HL-60 (cell line): ENCODE measurements around the gene CBLN3.

Experiments
- DNase-seq, 2 experiments: peaks; one replicate each; pipeline ENCODE4 v3.0.0-alpha.2; 2010 to 2020; ENCODE audit warnings: low read depth in 1 of 2, low spot score in 1 of 2
- H3K27ac ChIP-seq: fragments of 250-450 bp; sonication (Bioruptor Pico); replicated peaks from 2 replicates; pipeline ENCODE4 v1.5.1; 2020; ENCODE audit warnings: mild to moderate bottlenecking, moderate library complexity
- H3K27me3 ChIP-seq: fragments of 250-450 bp; sonication (Bioruptor Pico); 2 replicates; pipeline ENCODE4 v1.5.1; 2021; ENCODE audit warnings: mild to moderate bottlenecking, moderate library complexity; ENCODE audit not compliant: insufficient read depth, poor library complexity, severe bottlenecking
- H3K4me3 ChIP-seq: replicated peaks from 2 replicates; pipeline ENCODE4 v1.5.1; 2011; ENCODE audit warnings: mild to moderate bottlenecking, control low read depth, low read length; ENCODE audit not compliant: insufficient read depth
- GABPA ChIP-seq: IDR thresholded peaks from 2 replicates; pipeline ENCODE4 v1.6.1; 2012; ENCODE audit warnings: low read depth
- POLR2AphosphoS5 ChIP-seq: IDR thresholded peaks from 2 replicates; pipeline ENCODE4 v1.6.1; 2012; ENCODE audit warnings: low read depth
- SPI1 ChIP-seq: IDR thresholded peaks from 2 replicates; pipeline ENCODE4 v1.6.1; 2012; ENCODE audit warnings: low read depth, mild to moderate bottlenecking, borderline replicate concordance
- TF ChIP-seq, protein P1 (sequence below): IDR thresholded peaks from 2 replicates; pipeline ENCODE4 v1.6.1; 2012; ENCODE audit warnings: low read depth; ENCODE audit not compliant: insufficient replicate concordance
- TF ChIP-seq, protein P2 (sequence below): IDR thresholded peaks from one replicate; pipeline ENCODE4 v1.5.1; 2011; ENCODE audit warnings: low read length, control low read depth, inconsistent platforms; ENCODE audit not compliant: insufficient read depth

The CBLN3 gene

DNA sequence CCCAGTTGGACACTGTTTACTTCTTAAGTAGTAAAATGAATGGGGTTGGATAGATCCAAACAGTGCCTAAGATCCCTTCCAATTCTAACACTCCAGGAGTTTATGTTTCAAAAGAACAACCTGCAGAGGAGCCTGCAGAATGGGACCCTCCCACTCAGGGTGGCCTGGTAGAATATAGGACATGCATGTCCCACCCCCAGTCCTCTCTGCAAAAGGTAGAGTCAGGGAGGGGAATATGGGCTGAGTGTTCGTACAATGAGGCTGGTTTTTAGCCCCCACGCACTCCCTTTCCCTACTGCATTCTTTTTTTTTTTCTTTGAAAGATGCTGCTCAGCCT is 42.5 kb downstream of the CBLN3 start:
- Histone ChIP-seq H3K4me3 (no peak overlapping the region), H3K27ac (no peak overlapping the region), H3K27me3 (no peaks in the 10 kb centered on the region)
- DNase-seq: no peak
- TF ChIP-seq POLR2AphosphoS5 (no peak), SPI1 (no peak), GABPA (no peak)
- TF ChIP-seq, protein P1, sequence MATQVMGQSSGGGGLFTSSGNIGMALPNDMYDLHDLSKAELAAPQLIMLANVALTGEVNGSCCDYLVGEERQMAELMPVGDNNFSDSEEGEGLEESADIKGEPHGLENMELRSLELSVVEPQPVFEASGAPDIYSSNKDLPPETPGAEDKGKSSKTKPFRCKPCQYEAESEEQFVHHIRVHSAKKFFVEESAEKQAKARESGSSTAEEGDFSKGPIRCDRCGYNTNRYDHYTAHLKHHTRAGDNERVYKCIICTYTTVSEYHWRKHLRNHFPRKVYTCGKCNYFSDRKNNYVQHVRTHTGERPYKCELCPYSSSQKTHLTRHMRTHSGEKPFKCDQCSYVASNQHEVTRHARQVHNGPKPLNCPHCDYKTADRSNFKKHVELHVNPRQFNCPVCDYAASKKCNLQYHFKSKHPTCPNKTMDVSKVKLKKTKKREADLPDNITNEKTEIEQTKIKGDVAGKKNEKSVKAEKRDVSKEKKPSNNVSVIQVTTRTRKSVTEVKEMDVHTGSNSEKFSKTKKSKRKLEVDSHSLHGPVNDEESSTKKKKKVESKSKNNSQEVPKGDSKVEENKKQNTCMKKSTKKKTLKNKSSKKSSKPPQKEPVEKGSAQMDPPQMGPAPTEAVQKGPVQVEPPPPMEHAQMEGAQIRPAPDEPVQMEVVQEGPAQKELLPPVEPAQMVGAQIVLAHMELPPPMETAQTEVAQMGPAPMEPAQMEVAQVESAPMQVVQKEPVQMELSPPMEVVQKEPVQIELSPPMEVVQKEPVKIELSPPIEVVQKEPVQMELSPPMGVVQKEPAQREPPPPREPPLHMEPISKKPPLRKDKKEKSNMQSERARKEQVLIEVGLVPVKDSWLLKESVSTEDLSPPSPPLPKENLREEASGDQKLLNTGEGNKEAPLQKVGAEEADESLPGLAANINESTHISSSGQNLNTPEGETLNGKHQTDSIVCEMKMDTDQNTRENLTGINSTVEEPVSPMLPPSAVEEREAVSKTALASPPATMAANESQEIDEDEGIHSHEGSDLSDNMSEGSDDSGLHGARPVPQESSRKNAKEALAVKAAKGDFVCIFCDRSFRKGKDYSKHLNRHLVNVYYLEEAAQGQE: no peak
- TF ChIP-seq, protein P2, sequence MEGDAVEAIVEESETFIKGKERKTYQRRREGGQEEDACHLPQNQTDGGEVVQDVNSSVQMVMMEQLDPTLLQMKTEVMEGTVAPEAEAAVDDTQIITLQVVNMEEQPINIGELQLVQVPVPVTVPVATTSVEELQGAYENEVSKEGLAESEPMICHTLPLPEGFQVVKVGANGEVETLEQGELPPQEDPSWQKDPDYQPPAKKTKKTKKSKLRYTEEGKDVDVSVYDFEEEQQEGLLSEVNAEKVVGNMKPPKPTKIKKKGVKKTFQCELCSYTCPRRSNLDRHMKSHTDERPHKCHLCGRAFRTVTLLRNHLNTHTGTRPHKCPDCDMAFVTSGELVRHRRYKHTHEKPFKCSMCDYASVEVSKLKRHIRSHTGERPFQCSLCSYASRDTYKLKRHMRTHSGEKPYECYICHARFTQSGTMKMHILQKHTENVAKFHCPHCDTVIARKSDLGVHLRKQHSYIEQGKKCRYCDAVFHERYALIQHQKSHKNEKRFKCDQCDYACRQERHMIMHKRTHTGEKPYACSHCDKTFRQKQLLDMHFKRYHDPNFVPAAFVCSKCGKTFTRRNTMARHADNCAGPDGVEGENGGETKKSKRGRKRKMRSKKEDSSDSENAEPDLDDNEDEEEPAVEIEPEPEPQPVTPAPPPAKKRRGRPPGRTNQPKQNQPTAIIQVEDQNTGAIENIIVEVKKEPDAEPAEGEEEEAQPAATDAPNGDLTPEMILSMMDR: no peak

GRCh38 chr14:24385524-24385923 is 43.9 kb downstream of the CBLN3 start:
- no peak for DNase-seq
- TF ChIP-seq, protein P2: no peak
- no peak for TF ChIP-seq SPI1
- Histone ChIP-seq H3K4me3 (no peak overlapping the region), H3K27me3 (no peaks in the 10 kb centered on the region), H3K27ac (no peak overlapping the region)

DNA sequence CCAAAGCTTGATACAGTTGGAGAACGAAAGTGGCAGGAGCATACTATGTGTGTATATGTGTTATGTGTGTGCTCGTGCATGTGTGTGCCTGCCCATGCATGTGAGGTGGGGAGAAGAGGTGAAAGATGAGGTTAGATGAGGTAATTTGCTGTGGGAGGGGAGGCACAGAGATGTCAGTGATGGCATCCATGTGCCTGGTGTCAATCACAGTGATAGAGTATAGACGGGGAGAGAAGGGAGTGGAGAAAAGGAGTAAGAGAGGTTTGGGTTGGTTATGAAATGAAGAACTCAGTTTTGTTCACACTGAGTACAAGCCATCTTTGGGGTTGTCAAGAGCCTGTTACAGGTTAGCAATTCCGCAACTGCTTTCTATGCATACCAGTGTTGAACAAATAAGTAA is 45.3 kb downstream of the CBLN3 start:
- Histone ChIP-seq H3K27me3 (no peaks in the 10 kb centered on the region), H3K27ac (no peak overlapping the region), H3K4me3 (no peak overlapping the region)
- no peak for DNase-seq
- TF ChIP-seq, protein P1: no peak
- TF ChIP-seq, protein P2: no peak
- TF ChIP-seq GABPA (no peak), POLR2AphosphoS5 (no peak), SPI1 (no peak)

DNA sequence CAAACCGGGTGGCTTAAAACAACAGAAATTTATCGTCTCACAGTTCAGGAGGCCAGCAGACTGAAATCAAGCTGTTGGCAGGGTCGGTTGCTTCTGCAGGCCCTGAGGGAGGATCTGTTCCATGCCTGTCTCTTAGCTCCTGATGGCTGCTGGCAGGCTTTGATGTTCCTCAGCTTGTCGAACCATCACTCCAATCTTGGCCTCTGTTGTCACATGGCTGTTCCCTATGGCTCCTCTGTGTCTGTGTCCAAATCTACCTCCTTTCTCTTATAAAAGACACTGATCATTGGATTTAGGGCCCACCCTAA is 47.5 kb downstream of the CBLN3 start:
- no peak overlapping the region for H3K27ac ChIP-seq
- no peaks in the 10 kb centered on the region for H3K27me3 ChIP-seq
- DNase-seq: no peak
- TF ChIP-seq, protein P2: no peak
- TF ChIP-seq SPI1 (no peak), POLR2AphosphoS5 (no peak), GABPA (no peak)
- TF ChIP-seq, protein P1: no peak
- no peak overlapping the region for H3K4me3 ChIP-seq
